Right renal pelvis (tissue), 4 donors: ENCODE data around the gene ZNF789. TPM values are rescaled to one million over a fixed set of nuclear protein-coding genes. Genes with fewer than 3 reads are reported as not detected.
A peak's percentile ranks its signal among the peaks of the same experiment; 100 is the strongest.

Experiments used
- DNase-seq, 4 donors: peaks; one replicate each; pipeline ENCODE4 v3.0.0-alpha.2; 2013; ENCODE audit warnings: low read depth in 4 of 4, low spot score in 3 of 4, missing footprints in 1 of 4
- polyA plus RNA-seq, 4 donors: library from polyadenylated mRNA; unstranded; fragments of 120-200 nt; gene quantifications; one replicate each; pipeline ENCODE4 v1.2.1, GENCODE V29; 2013; ENCODE audit not compliant: insufficient read length in 4 of 4

Gene ZNF789
- polyA plus RNA-seq, 4 donors: 23.1 to 31.5 (median 24.2) TPM

DNA sequence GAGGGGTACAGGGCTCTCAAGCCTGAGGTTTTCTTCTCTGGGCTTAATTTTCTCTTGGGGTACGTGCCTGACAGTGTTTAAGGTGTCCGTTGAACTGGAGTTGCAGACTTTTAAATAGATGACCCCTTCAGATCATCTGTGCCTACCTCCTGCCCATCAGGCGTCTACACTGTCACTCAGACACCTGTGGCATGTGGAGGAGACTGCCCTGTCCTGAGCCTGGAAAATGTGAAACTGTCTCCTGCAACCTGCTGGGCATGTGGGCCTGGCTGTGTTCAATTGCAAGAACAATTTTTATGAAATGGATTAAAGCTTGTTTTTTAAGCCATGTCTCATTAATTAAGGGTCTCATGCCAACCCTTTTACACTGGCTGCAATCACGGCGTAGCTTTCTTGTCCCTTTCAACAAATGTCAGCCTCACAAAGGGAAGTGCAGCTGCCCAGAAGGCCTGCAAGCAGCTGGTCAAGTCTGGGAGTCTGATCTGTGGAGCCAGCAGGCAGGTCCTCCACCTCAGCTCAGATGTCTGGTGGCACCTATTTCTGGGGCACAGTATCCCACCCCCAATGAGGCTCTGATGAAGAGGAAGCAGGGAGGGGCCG is 15.5 kb upstream of the ZNF789 start:
- DNase-seq: no peak

DNA sequence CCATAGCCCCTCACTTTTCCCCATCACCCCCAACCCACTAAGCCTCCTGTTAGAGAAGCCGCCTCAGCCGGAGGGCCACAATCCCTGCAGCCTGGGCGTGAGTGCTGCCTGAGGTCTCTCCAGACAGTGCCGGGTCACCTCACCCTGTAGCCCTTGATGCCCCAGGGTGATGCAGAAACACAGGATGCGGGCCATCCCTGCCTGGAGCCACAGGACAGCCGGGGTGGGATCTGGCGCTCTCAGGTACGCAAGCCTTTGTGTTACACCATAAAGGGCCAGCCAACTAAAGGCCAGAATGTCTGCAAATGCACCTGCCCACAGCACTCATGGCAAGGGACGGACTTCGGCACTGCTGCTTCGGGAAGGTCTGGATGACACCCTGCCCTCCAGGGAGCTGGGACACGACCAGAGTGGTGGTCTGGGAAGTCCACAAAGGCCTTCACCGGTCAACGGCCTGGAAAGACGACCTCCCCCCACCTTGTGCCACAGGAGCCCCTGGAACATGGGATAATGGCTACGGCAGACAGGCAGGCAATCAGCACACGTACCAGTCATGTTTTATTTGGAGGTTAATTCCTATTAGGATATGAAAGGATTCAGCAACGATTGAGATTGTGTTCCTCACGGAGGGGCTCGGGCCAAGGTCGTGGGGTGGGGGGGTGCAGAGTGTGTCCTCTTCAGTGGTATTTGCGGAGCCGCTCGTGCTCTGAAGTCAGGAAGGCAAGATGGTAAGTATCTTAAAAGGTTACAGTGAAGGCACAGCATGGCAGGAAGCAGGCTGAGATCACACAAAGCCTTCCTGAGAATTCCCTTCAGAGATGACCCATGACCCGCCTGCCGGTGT is 14.8 kb upstream of the ZNF789 start:
- DNase-seq: no peak

DNA sequence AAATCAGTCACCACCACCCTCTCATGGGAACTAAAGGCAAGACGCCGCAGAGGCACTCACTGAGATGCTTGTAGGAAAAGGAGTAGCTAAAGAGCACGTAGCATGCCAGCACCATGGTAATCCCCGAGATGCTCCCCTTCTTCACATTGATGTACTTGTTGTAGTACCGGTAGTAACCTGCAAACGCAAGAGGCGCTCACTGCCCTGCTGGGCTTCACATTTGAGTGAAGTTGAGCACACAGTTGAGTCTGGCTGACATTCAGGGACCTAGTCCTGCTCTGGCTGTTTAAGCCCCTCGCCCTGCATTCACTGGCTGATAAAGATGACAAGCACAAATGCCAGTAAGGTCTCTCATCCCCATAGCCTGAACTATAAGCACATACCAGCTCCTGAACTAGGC is 13.6 kb upstream of the ZNF789 start:
- DNase-seq: no peak

DNA sequence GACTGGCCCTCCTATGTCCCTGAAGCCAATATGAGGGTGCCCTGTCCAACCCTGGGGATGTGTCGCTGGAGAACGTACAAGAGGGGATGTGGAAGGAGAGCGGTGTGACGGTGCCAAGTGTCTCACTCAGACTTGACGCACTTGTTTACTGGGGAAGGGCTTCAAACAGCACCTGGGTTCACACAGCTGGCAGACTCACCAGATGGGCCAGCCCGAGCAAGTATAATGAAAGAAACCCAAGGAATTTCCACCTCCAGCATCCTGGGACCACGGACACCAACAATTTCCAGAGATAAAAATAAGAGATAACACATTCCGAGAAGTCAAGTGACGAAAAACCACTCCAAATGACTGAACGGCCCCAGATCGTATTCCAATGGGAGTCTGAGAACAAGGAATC is 12.0 kb upstream of the ZNF789 start:
- DNase-seq: no peak

DNA sequence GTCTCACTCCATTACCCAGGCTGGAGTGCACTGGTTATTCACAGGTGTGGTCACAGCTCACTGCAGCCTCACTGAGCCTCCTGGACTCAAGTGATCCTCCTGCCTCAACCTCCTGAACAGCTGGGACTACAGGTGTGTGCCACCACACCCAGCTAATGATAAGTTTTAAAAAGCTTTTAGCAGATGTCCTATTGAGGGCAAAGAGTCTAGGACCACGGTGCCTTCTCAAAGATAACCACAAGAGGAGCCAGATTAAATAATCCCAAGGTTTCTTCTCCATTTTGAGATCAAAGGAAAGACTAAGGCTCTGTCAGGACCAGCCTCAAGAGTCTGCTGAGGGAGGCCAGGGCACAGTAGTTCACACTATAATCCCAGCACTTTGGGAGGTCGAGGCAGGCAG is 11.5 kb upstream of the ZNF789 start:
- DNase-seq: no peak

DNA sequence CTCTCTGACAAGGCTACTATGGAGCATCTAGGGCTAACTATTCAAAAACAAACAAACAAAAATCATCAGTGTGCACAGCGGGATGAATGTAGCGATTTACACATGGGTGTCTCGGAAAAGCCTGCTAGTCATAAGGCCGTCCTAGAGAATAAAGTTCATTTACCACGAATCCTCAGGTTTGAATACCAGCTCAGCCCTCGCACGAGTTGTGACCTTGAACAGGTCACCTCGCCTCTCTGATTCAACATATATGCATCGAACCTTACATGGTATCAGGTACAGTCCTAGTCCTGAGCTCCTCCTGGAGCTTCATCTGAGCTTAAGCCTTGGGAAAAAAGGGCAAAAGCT is 7.3 kb upstream of the ZNF789 start:
- DNase-seq: no peak

DNA sequence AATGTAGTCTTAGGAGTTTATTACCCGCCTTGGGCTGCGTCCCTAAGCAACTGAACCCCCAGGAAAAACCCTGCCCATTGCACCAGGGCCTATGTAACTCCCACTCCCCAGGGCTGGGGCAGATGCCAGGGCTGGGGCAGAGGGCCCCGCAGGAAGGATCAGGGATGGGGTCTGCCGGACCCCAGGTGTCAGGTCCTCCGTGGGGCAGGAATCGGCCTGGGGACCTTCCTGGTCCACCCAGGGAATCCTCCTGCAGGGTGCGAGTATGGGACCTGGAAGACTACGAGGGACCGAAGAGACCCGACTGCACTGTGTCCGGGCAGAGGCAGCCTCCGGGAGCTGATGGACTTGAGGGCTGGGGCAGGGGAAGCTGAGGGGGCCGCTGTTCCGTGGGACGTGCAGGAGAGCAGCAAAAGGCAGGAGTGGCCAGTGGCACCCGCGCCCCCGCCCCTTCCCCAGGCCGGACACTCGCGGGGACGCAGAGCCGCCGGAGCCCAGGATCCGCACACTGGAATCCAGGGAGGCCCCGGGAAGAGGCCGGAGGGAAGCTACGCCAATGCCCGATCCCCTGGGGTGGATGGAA is 4.3 kb upstream of the ZNF789 start:
- DNase-seq: no peak

DNA sequence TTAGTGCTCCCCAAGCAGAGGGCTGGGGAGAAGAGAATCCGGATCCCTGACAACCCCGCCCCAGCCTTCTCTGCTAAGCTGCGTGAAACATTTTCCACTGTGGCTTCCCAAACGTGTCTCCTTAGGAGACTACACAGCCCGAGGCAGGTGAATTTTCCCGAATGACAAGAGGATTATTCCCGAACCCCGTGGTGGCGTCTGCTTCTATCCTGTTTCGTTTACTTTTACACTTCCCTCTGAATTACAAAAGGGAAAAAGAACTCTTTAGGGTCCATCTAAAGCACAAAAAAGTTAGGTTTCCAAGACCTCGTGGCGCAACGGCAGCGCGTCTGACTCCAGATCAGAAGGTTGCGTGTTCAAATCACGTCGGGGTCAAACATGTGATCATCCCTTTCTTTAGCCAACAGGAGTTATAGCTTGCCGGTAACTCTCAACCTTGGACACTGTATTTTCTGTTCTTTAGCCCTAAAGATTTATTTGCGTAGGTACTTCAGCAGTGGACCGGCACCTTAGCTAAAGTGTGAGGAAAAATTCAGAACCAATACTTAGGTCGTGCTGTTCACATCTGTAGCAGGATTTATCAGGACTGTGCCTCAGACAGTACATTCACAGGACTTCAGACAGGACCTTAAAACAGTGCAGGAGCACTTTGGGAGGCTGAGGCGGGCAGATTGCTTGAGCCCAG is 3.2 kb upstream of the ZNF789 start:
- DNase-seq: no peak

DNA sequence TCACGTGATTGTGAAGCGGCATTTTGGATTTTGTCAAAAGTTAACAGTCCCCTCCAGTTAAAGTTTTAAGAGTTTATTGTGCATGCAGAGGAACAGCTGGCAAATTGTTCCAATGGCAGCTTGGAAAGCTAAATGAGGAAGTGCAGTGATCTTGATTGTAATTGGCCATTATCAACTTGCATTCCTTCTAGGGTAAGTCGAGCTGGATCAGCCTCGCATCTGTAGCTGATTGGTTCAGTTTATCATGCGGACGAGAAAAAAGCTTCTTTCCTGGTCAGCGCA is 566 bp downstream of the ZNF789 start:
- DNase-seq: peak in 2 of 4 donors; percentile 25 to 26

DNA sequence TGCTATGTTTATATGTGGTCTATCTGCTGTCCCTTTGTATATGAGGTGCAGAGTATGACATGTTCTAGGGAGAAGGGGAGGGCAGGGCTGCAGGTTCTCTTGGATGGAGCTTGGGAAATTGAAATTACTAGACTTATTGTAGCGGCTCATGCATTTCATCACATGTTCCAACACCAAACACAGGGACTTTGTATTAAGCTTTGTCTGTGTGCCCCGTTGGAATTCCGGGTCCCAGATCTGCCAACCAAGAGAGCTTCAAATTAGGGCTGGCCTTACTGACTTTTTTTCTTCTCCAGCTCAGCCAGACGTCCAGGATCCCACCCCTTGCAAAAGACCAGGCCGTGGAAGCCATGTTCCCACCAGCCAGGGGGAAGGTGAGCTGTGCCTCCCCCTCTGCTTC is 3.4 kb downstream of the ZNF789 start:
- no peak for DNase-seq

DNA sequence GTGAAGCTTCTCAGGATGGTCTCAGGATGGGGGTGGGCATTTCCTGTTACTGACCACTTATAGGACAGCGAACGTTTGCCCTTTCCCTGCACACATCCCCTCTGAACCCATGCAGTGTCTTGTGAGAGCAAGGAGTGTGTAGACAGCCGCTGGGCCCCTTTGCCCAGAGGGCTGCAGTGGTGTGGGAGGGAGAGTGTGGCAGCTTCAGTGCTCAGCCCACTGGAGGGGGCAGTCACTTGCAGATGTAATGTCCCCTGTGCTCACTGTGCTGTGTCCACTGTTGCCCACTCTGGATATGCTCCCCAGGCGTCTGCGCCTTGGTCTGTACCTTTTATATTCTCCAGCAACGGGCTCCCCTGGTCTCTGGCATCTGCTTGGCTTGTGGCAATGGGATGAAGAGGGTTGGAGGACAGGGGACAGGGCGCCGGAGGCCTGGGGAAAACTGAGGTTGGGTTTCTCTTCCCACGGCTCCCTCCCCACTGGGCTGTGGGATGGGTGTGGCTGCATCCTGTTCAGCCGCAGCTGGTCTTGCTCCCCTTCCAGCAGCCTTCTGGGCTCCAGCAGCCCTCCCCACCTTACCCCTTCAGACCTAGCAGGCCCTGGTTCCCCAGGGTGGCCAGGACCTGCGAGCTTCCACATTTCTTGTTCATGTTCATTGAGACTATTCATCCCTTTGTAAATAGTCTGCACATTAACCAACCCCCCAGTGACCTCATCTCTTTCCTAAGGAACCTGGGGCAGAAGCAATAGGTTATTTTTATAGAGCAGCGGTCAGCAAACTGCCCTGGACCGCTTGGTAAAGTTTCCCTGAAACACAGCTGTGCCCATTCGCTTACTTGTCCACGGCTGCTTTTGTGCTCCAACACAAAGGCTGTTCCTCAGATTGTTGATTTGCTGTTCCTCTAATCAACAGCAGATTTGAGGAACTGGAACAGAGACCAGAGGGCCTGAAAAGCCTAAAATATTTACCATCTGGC is 6.1 kb downstream of the ZNF789 start:
- no peak for DNase-seq

DNA sequence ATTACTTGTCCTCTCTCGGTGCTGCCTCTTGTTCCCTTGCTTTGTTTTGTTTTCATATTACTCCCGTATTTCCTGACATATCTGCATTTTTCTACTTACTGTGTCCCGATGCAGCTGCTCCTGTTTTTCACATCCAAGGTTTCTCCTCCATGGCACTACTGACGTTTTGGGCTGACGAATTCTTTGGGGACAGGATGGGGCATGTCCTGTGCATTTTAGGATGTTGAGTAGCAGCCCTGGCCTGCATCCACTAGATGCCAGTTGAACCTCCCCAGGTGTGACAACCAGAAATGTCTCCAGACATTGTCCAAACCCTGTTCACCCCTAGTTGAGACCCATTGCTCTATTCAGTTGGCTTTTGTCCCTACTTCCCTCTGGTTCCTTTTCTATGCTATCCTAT is 12.4 kb downstream of the ZNF789 start:
- no peak for DNase-seq

DNA sequence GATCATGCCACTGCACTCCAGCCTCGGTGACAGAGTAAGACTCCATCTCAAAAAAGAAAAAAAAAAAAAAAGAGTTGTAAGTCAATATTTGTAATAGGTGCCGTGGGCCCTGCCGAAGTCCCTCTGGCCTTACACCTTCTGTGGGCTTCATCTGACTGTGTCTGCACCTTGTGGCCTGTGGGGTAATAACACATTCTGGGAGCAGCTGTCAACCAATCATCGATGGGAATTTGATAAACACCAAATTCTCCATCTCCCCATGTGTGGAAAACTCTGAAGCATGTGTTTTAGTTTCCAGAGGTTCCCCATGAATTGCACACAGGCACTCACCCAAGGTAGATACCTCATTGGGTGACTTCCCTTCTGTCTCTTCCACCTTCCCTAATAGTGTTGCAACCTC is 16.5 kb downstream of the ZNF789 start:
- DNase-seq: no peak

DNA sequence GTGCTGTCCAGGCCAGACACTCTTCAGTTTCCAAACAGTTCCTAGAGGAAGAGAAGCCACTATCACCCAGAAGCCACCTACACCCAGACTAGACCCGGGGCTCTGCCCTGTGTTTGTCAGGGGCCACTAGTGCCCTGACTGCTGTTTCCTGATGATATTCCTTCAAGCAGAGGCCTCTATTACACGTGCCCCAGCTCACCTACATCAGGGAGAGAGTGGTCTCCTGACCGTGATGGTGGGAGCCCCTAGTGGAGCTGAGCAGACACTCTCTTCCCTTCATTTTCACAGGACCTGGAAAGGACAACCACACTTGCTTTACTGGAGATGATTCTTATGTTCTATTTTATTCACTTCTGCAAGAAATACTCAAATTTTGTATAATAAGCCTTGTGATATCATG is 18.2 kb downstream of the ZNF789 start:
- no peak for DNase-seq

DNA sequence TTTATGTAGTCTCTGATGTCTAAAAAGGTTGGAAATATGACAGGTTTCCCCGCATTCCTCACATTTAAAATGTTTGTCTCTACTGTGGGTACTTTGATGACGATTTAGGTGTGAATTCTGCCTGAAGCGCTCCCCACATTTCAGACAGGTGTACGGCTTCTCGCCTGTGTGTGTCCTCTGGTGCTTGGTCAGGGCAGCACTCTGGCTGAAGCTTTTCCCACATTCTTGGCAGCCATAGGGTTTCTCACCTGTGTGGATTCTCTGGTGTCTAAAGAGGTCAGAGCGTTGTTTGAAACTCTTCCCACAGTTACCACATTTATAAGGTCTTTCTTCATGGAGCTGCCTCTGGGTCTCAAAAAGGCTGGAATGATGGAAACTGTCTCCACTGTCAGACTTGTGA is 21.1 kb downstream of the ZNF789 start:
- no peak for DNase-seq

DNA sequence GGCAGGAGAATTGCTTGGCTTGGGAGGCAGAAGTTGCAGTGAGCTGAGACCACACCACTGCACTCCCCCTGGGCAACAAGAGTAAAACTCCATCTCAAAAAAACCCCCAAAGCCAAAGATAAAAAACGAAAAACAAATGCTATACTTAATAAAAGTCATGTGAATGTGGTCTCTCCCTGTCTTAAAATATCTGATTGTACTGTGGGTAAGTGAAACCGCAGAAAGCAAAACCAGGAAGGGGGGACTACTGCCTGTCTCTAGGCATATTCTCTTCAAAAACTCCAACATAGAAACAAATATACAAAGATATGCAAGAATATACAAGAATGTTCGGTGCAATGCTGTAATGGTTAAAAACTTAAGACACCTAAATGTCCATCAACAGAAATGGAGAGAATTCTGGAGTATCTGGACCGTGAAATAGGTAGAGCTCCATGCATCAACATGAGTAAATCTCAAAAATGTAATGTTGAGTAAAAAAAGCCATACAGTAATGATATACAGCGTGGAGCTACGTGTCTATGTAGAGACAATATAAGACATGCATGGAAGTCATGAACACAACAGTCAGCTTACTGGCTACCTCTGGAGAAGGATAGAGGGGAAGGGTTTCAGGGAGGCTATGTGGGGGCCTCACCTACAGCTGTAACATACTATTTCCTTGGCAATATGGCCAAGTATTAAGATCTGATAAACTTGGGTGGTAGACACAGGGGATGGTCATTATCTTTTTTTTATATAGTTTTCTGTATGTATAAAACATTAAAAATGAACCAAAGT is 25.3 kb downstream of the ZNF789 start:
- no peak for DNase-seq

DNA sequence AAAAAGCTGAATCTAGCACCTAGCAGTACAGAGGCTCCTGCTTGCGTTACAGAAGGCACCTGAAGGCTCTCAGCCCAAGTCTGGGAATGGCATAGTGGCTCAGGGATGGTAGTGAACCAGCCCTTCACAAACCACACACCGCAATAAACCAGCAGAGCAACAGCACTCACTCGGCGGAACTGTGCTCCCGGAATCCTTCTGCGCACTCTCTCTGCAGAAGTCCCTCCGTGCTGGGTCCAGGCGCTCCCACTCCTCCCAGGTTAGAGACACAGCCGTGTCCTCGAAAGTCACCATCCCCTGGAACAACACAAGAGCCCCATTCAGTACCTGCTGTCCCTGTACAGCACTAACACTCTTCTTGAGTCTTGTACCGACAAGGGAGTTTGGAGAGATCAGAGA is 25.9 kb downstream of the ZNF789 start:
- DNase-seq: no peak

DNA sequence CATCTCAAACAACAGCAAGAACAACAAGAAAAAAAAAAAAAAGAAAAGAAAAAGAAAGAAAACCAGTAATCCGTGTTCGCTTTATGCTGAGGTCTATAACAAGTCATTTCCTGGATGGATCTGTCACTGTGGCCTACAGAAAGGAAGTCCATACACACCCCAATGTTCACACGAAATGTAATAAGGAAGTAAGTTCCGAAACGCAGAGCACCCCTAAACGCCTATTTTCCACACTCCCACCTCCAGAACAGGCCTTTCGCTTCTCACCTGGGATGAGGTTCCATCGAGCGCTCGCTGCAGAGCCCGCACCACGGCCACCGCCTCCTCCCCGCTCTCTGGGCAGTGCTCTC is 26.7 kb downstream of the ZNF789 start:
- DNase-seq: no peak

DNA sequence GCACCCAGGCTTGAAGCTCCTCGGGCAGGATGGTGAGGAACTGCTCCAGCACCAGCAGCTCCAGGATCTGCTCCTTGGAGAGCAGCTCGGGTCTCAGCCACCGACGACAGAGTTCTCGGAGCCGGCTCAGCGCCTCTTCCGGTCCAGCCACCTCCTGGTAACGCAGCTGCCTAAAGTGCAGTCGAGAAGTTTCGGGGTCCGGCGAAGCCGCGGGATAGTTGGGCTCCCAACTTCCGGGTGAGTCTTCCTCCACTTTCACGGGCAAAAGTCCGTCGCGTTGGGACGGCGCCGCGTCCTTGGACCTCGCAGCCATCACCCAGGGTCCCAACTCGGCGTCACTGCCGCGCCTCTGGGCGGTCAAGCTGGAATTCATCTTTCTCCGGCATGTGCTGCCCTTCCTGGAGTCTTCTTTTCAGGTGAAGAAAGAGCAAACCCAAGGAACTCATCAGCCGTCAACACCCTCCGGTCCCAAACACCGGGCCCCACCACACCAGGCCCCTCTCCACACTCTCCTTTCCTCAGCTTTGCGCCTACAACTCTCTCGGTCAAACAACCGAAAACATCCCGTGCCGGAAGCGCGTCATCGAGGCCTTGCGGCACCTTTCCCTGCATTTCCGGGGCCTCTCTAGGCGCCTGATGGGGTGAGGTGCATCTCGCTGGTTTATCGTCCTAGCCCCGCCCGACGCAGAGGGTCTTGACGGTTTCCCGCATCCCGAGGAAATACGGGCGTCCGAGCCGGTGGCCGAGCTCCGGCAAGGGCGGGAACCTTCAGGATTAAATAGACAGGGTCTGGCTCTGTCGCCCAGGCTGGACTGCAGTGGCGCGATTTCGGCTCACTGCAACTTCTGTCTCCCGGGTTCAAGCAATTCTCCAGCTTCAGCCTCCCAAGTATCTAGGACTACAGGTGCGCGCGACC is 27.3 kb downstream of the ZNF789 start, which contains the start of gene ZNF394:
TSS of gene ZNF394 (minus strand) at position 561 of the 916 bp plus-strand sequence. CDS start at position 373, 188 bp downstream.
- peak; percentile 84 to 92 (median 88) for DNase-seq
